ENCODE results near the gene MACROD2.

MACROD2 gene

DNA sequence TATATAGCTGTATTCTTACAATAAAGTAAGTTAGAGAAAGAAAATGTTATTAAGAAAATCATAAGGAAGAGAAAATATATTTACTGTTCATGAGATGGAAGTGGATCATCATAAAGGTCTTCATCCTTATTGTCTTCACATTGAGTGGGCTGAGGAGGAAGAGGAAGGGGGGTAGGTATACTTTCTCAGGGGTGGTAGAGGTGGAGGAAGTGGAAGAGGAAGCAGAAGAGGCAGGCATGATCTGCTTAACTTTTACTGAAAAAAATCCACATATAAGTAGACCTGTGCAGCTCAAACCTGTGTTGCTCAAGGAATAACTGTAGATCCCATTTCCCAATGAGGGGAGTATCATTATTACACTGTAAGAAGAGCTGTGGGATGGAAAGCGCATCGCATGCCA lies 1863.7 kb downstream of the MACROD2 start:
- no peak for DNase-seq

DNA sequence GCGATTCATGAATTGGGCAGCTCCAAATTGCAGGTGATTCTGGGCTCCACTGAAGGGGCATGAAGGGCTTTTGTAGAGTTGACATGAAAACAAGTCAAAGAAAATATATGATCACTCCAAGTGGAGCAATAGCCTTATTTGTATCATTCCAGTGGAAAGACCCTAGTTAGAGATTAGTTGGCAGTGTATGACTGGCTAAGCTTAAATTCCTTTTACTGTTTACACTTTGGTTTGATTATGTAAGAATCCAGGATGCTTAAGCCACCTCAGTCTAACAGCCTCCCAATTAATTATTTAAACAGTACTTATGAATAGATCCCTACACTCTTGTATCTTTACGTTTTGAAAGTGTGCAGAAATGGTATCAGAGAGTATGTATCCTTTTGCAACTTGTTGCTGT lies 1865.5 kb downstream of the MACROD2 start:
- no peak for DNase-seq

DNA sequence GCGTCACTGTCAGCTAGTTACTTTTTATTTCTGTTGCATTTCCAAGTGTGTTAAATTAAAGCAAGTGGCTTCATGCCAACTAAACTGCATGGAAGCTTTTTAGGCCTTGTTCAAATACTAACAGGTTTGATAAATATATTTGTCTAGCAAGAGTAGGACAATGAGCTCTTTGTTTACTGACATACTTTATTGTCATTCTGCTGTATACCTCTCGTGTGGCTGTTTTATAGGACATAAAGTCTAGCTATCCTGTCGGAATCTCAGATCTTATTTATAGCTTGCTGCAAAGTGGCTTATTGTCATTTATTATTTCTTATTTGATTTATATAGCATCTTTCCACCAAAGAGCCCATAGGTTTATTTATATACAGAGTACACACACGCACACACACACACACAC lies 1866.9 kb downstream of the MACROD2 start:
- DNase-seq = no peak

DNA sequence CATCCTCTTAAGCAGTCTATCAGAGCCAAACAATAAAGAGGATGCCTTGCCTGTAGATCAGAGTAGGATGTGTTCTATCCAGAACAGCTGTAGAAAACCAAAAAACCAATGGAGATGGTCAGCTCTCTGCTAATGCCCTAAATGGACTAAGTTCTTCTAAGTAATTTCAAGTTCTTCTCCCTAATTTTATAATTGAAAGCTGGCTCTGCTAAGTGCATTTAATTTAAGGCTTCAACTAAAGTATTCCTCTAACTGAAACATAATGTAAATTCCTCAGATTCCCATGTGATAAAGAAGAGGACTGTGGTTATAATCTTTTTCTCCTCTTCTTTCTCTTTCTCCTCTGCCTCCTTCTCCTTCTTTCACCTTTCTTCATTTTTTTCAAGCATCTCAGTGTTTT lies 1868.4 kb downstream of the MACROD2 start:
- no peak for DNase-seq

DNA sequence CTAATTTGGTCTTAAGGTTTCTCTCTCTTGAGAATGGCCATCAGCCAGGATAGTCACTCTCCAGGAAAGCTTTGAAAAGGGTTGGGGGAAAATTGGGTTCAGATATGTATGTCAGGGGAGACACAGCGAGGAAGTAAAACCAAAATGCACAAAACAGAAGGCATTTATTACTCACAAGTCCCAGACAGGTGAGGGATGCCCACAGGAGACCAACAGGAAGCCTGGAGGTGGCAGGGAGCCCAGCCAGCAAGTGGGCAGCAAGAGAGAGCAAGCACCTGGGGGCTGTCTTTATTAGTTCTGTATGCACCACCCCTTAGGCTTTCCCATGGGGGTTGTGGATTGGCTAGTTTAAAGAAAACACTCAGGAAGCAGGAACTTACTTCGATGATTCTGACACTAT lies 1870.2 kb downstream of the MACROD2 start:
- DNase-seq = no peak

DNA sequence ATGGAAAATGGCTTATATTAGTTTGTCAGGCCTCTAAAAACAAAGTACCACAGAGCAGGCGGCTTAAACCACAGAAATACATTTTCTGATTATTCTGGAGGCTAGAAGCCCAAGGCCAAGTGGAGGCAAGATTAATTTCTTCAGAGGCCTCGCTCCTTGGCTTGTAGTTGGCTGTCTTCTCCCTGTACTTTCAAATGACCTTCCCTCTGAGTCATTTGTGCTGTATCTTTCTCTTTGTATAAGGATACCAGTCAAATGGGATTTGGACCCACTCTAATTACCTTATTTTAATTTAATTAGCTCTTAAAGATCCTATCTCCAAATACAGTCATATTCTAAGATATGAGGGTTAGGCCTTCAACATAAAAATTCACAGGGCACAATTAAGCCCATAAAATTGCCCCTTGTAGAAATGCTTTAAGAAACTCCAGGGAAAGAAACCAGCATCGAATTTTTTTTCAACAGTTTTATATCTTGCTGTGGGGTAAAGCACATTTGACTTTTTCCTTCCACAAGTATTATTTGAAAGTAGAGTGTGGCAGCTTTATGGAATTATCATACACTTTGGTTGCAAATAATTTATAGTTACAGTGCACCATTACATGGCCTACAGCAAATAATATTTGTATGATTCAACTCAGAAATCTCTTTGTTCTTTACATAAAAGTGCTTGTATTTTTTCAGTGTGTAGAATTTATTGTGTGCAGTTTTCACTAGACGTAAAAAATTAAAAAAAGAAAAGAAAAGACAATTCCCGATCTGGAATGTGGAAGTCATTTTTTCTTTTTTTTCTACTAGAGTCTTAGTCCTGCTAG lies 1871.8 kb downstream of the MACROD2 start:
- DNase-seq = no peak

DNA sequence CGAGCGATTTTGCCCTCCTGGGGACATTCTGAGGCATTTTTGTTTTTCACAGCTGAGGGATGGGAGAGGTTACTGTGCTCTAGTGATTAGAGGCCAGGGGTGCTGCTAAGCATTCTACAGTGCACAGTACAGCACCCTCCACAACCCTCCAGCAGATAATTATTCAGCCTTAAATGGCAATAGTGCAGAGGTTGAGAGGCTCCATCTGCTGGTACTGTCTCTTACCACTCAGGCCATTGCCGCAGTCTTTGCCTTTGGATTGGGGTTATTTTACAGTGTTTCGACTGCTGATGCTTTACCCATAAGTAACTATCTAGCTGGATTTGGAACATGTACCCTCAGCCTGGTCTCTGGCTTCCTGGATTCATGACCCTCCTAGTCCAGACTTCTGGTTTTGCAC lies 1872.6 kb downstream of the MACROD2 start:
- DNase-seq = no peak

DNA sequence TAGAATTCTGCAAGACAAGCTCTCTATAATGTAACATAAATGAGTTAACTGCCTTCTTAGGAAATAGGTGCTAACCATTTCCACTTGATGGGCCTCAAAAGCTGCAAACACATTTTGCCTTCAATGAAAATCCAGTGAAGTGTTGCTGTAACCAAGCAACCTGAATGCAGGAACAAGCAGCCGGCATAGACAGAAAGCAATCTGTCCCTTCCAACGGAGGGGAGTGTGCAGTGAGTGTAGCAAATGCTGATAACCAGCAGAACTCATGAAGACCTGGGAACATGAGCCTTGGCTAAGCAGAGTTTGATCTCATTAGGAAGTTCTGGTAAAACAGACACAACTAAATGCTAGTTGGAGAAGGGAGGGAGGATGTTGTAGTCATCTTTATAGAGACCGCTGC lies 1880.1 kb downstream of the MACROD2 start:
- DNase-seq = no peak

DNA sequence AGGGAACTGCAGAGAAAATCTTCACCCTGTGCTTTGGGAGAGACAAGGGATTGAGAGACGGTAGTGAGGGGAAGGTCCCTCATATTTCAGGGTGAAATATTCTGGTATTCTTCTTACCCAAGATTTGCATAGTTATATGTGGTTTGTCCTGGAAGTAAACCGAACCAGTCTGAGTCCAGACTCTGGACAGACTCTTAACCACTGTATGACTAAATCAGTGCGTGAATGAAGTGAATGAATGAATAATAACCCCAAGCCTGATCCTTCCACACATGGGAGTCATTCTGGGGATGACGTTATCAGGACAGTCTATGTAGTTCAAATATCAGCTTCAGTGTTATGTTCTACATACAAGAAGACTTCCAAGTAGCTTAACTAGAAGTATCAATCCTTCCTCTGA lies 1887.2 kb downstream of the MACROD2 start:
- DNase-seq = no peak

DNA sequence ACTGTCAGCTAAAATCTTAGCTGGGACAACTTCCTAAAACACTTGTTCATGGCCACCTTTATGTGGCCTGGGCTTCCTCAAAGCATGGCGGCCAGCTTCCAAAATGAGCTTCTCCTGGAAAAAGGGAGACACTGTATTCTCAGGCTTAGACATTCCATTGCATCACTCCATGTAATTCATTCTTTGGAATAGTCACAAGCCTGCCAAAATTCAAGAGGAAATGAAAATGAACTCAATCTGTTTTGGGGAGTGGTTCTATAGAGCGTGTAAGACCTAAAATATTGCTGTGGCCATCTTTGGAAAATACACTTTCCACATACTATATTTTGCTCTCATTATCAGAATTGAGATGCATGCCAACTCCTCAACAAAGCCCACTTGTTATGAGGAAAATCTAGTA lies 1890.9 kb downstream of the MACROD2 start:
- DNase-seq = no peak

DNA sequence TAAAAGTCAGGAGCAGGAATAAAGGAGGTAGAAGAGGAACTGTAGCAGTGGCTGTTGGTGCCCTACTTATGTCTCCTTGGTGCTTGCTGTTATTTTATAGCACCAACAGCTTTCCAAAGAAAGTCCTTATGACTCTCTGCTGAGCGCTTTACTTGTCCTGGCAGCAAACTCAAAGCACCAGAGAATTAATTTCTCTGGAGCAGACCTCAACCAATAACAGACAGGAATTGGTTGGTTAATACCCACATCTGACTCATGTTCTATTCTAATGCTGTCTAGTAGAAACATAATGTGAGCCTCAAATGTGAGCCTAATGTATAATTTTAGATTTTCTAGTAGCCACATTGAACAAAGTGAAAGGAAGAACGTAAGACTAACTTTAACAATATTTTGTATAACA lies 1892.1 kb downstream of the MACROD2 start:
- DNase-seq = no peak

DNA sequence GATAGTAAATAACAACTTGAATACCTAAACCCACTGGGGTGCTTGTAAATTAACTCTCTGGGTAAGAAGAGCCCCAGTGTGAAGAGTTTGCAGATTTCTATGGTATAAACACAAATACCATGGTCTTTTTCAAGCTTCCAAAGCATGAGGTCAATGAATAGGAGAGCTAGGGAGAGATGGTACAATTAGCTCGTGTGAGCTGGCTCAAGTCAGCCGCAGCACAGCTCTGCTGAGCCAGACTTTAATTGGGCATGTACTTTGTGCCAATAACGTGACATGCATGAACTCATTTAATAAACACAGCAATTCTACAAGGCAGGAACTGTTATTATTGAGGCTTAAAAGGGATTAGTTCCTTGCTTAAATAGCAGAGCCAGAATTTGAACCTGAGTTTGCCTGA lies 1893.7 kb downstream of the MACROD2 start:
- DNase-seq = no peak

DNA sequence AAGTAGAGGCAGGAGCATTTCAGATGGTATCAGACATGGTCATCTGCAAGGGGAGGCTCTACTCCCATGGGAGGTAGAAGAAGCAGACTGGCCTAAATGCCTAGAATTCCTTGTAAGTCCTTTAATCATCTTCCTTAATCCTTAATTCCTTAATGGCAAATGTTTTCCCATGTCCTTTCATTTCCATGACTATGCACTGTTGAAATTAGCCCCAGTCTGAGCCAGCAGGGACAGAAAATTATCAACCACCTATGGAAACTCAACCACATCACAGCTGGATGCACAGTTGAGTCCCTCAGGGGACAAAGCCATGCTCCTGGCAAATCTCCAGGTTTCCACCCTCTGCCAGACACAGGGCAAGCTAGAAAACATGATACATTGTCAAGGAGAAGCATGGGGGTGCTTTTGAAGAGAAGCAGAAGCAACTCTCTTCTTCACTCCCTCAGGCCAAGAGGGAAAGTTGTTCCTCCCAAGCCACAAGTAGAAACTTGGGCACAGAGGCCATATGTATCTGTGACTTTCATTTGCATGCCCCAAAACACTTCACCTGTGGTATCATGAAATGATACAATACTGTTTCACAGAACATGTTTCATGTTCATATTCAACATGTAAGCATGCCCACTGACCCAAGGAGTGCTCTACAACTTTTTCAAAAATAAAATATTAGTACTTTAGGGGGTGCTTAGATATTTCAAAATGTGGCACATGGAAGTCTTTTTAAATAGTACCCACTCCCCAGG lies 1894.4 kb downstream of the MACROD2 start:
- DNase-seq = no peak

DNA sequence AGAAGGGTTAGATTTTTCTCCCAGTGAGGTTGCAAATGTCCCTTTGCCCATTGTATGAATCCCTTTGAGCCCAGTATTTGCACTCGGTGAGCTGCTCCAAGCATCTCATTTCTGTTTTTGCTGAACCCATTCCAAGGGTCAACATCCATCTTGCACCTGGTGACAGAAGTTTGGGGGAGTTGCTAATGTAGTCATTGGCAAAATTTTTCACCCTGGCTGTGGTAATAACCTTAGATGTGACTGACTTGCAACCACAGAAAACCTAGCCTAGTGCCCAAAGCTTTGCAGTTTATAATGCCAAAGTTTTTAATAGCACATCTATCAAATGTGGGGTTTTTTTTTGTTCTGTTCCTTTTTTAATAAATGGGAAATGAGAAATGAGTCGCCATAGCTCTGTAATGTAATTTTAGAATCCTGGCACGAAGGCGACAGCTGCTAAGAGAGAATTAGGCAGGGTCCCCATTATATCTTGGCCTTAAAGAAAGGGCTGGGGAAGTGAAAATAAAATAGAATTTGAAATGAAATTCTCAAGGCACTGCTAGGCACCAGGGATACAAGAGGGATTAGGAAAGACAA lies 1895.2 kb downstream of the MACROD2 start:
- no peak for DNase-seq

DNA sequence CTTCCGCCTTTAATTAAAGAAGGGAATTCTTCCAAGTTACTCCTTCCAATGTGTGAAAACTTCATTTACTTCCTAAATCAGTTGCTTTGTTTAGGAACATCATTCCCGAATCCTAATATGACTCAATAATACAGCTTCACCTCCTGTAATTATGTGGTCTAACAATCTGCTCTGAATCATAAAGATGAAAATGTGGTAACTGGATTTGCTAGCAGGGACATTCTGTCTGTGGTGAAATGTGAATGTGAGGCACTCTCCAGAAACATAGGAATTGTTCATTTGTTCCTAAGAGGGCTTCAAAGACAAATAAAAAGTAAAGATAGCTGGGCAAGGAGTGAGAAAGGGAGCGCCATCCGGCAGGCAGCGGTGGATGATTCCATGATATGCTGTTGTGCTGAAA lies 1899.8 kb downstream of the MACROD2 start:
- DNase-seq = no peak

DNA sequence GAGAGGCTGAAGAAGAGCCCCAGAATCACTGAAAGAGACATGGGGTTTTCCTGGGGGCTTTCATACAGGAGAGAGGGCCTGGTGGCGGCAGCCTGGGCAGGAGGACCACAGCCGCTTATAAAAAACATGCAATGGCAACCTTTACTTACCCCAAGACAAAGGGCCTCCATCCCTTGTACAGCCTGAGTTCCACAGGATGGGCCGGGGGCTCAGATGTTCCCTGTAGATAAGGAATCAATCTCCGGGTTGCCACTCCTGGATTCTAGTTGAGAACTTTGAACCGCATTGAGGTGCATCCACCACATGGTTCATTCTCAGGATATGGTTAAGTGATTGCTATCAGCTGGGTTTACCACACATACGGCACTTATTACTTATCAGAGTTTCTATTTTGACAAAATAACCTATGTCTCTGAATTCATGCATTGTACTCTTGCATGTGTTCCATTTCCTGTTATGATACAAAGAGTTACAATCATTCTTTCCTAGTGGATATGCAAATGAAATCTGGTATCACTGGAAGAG lies 1900.3 kb downstream of the MACROD2 start:
- no peak for DNase-seq

DNA sequence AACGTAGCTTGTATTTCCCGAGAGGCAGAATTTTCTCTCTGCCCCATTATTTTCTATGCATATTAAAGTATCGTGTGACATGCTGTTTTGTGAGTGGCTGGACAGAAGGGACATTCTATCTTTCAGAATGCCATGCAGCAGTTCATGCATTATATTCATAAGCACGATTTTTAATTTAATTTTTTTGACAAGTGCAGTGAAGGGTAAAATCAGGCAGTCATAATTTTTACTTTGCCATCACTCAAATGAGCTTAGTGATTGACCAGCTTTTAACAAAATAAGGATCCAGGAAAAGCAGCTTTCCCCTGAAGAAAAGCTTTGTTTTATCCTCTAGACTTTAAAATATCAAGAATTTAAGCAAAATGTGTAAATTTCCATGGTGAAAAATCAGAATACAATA lies 1904.7 kb downstream of the MACROD2 start:
- no peak for DNase-seq

DNA sequence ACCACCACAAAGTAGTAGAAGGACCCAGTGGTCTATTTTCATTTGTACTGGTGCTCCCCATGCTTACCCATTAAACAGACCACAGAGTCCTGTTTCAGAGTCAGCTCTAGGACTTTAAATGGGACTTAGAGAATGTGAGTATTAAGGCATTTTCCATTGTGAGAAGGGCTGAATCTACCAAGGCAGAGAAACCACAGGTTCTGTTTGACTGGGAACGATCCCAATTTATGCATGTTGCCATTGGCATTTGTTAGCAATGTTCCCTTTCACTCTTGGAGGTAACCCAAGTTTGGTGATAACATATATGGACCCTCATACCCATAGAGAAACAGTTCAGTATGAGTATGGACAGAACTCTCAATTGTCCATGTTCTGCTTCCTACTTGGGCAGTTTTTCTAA lies 1905.1 kb downstream of the MACROD2 start:
- no peak for DNase-seq

DNA sequence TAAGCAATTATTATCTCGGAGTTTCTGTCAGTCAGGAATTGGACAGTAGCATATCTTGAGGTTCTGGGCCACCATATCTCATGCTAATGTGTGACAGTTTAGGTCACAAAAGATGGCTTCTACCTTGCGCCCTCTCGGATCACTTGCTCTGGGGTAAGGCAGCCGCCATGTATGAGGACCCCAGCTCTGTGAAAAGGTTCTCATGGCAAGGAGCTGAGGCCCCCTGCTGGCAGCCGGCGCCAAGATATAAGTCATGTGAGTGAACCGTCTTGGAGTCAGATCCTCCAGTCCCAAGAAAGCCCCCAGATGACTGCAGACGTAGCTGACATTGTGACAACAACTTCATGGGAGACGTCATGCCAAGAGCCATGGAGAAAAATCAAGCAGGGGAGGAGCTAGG lies 1907.2 kb downstream of the MACROD2 start:
- no peak for DNase-seq

DNA sequence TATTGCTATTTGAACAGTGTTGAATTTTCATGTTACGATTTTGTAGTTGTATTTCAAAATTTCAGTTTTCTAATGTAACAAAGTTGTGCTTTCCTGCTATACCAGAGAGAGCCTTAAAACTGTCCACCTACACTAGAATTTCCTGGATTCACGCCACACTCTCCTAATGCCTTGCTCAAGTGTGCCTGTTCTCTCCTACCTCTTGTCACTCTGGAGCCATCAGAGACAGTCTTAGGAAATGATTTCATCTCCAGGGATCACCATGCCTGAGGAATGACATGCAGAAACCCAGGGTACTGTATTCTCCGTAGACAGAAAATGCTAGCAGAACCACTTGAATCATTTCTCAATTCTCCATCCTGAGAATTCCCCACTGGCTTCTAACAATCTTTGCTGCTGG lies 1910.3 kb downstream of the MACROD2 start:
- DNase-seq = no peak

DNA sequence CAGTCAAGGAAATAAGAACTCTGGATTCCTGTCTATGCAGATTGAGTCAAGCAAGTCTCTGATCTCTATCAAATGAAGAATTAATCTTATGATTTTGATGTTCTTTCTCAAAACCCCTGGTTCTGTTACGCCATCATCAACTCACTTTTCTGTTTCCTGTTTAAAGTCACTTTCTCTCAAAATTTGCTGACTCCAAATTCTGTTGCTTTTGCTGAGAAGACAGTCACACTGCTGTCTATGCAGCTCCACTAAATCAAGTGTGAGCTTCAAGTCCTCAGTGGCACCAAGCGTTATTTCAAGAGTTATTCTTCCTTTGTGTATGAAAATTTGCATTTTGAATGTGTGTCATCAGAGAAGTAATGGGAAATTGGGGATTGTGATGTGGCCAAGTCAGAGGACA lies 1914.7 kb downstream of the MACROD2 start:
- DNase-seq = no peak

DNA sequence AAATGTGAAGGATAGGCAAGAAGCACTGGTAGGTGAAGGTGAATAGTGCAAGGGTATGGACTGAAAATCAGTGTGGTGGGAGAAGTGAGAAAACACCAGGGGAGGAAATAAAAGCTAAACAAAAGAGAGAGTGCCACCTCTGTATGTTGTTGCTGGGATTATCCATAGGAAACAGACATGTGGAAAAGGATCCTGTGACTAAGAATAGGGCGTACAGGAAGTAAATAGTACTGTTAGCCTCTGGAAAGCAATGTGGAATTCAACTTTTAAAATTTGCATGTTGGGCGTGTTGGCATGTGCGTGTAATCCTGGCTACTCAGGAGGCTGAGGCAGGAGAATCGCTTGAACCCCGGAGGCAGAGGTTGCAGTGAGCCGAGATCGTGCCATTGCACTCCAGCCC lies 1916.3 kb downstream of the MACROD2 start:
- DNase-seq = no peak

DNA sequence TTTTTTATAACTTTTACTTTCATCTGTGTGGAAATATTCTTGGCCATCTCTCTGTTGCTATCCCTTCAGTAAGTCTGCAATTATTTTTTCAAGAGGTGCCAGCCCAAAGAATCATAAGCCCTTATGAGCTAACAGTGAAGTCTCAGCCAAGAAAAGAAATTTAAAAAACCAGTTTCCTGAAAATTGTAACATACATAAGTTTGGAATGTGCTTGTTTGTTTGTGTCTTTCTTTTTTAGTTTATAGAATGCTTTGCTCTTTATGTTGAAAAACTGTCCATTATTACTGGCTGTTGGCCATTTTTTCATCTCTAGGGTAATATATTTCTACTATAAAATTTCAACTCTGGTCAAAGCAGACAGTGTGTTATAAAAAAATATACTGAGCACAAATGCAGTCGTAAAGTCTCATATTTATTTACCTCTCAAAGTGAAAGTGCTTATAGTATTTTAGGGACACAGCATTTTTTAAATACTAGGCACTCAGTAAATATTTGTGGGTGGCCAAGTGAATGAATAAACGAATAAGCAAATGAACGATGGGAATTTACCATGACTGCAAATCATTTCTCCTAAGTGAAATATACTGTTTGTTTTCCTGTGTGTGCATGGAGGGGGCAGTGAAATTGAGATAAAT lies 1918.2 kb downstream of the MACROD2 start:
- DNase-seq = no peak

DNA sequence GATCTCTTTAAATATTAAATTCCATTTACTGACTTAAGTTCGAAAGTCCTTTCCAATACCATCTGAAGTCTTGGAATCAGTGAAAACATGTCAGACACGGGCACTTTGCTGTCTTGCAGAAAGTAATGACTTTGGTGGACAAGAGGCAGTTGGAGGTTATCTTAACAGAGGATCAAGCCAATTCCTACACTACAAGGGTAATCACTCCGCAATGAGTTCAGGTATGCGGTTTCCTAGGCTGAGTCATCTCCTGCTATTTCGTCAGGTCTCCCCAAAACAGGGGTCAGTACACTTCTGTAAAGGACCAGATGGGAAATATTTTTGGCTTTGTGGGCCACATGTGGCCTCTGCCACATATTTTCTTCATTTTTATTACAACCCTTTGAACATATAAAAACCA lies 1921.3 kb downstream of the MACROD2 start:
- no peak for DNase-seq

Data from amniotic stem cell (primary cell).